Right lobe of liver (tissue), 4 donors: Measurements from ENCODE around the gene CNKSR2.

Source experiments
- POLR2A ChIP-seq: fragments of 450-650 bp; IDR thresholded peaks from one replicate; pipeline ENCODE4 v1.6.1; 2017; ENCODE audit warnings: antibody characterized with exemption, mild to moderate bottlenecking
- TF ChIP-seq, protein P1 (sequence below), 4 donors: fragments of 200-600 bp in 3 of 4; fragments of 450-650 bp in 1 of 4; IDR thresholded peaks; one replicate each; pipeline versions ENCODE4 v1.5.1 to v1.8.0; 2016 to 2022; ENCODE audit warnings: antibody characterized with exemption in 4 of 4, mild to moderate bottlenecking in 2 of 4
- donor health status: DM: no; HTN: no; CAD: no.
- donor health status: DM: no; HTN: no; CAD: no.
- donor health status: DM: no; HTN: yes; CAD: no.

DNA sequence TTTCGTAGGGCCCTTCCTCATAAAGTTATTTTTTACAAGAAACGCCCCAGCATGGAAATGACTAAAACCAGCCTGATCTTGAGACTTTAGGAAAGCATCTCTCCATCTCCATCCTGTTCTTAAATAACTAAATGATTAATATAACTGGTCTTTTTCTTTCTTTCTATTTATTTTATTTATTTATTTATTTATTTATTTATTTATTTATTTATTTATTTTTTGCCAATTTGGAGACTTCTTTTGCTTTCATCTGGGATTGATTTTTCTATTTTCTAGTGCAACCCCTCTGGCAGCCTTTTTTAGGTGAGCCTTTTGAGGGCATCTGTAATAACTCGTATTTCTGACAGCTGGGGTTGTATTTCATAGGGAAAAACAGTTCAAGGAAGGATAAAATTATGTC, 285.1 kb downstream of the CNKSR2 start:
- TF ChIP-seq, protein P1, sequence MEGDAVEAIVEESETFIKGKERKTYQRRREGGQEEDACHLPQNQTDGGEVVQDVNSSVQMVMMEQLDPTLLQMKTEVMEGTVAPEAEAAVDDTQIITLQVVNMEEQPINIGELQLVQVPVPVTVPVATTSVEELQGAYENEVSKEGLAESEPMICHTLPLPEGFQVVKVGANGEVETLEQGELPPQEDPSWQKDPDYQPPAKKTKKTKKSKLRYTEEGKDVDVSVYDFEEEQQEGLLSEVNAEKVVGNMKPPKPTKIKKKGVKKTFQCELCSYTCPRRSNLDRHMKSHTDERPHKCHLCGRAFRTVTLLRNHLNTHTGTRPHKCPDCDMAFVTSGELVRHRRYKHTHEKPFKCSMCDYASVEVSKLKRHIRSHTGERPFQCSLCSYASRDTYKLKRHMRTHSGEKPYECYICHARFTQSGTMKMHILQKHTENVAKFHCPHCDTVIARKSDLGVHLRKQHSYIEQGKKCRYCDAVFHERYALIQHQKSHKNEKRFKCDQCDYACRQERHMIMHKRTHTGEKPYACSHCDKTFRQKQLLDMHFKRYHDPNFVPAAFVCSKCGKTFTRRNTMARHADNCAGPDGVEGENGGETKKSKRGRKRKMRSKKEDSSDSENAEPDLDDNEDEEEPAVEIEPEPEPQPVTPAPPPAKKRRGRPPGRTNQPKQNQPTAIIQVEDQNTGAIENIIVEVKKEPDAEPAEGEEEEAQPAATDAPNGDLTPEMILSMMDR (IDR thresholded peaks at IDR 0.05): no peak
- TF ChIP-seq POLR2A: no peak
